NCI-H226 (cell line): ENCODE results near the gene RAB42.
"Not testable (repeated sequence)": the region's sequence is repeated elsewhere in the genome, so short reads cannot be mapped to it uniquely, and the experiment has no call there.

Experiments used
- DNase-seq: peaks from one replicate; pipeline ENCODE4 v3.0.0-alpha.2; 2015

Gene RAB42

GRCh38 chr1:28586585-28587391 is 5.3 kb upstream of the RAB42 start:
- DNase-seq: not testable (repeated sequence)

DNA sequence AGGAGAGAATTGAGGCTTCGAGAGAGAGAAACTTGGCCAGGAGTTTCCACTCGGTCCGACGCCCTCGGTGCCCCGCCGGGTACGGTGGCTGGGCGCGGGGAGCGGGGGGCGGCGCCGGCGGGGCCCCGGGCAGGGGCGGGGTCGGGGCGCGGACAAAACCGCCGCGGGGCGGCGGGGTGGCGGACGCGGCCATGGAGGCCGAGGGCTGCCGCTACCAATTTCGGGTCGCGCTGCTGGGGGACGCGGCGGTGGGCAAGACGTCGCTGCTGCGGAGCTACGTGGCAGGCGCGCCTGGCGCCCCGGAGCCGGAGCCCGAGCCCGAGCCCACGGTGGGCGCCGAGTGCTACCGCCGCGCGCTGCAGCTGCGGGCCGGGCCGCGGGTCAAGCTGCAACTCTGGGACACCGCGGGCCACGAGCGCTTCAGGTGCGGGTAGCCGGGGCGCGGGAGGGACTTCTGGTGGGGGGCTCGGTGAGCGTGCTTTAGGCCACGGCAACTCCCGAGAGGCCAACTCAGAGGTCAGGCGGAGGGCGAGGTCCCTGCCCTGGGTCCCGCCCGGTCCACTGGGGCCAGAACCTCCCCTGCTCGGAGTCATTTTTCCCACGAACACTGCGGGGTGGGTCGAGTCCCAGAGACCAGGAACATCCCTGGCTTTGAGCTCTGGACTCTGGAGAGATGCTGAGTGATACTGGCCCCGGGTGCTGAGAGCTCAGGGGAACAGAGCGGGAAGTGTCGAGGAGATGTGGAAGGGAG is 431 bp downstream of the RAB42 start:
- DNase-seq: no peak

GRCh38 chr1:28593988-28594356 is 1.9 kb downstream of the RAB42 start:
- not testable (repeated sequence) for DNase-seq

DNA sequence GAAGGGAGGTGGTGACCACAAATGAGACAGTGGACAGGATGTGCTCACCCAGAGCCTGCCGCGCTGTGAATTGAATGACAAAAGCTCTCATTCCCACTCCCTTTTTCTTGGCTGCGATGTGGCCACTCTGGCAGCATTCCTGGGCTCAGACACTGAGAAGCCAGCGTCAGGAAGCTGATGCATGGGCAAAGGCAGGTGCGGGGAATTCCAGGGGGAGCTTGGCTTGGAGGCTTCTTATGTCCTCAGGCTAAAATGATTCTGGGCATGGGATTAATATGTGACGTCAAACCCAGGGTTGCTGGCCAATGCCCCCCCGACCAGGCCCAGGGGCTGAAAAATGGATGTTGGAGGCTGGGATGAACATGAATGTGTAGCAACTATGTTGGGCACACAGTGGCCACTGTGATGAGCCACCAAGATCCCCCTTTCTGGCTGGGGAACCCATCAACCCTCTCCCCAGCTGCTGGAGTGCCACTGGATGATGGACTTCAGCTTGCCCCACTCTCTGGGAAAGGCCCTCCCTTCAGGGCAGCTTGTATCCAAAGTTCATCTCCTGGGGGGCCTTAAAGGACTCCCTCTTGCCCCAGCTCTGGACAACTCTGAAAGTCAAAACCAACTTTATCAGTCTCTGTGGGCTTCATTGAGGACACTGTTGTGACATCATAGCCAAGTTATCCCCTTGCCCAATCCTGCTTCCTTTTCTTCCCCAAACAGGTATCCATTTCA is 2.8 kb downstream of the RAB42 start:
- DNase-seq: peak; percentile 95

DNA sequence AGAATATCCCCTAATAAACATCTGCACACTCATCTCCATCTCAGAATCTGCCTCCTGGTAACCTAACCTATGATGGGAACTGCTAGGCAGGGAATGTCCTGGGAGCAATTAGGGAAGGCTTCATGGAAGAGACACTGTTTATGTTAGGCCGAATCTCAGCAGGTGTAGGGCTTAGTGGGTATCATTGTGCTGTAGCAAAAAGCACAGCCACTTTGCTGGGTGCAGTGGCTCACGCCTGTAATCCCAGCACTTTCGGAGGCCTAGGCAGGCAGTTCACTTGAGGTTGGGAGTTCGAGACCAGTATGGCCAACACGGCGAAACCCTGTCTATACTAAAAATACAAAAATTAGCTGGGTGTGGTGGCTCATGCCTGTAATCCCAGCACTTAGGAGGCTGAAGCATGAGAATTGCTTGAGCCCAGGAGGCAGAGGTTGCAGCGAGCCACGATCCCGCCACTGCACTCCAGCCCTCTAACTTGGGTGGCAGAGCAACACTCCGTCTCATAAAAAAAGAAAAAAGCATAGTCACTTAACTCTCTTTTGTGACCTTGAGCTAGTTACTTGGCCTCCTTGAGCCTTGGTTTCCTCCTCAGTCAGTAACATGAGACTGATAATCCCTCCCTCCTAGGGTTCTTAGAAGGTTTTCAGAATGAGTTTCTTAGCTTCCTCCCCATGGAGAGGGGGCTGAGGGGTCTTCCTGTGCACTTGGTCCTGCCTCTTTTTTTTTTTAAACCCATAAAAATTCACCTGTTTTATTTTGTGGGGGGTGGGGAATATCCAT is 3.5 kb downstream of the RAB42 start:
- no peak for DNase-seq

GRCh38 chr1:28596276-28596675 is 4.2 kb downstream of the RAB42 start:
- DNase-seq: not testable (repeated sequence)

DNA sequence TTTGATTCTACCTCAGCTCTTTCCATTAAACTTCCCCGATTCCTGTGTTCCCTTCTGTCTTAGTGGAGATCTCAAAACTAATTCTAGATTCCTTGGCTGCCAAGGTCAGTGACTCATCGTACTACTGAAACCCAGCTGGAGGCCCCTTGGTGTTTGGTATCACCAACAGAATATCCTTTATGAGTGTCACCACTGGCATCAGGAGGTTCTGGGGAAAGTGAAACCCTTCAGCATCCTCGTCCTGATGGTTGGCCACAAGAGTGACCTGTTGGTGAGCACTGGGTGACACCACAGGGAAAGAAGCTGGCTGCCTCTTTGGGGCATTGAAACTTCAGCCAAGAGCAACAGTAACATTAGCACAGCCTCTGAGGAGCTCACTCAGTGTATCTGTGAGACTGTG is 9.6 kb downstream of the RAB42 start:
- peak; percentile 80 for DNase-seq

GRCh38 chr1:28602536-28603439 is 10.7 kb downstream of the RAB42 start:
- DNase-seq: peak; percentile 68

DNA sequence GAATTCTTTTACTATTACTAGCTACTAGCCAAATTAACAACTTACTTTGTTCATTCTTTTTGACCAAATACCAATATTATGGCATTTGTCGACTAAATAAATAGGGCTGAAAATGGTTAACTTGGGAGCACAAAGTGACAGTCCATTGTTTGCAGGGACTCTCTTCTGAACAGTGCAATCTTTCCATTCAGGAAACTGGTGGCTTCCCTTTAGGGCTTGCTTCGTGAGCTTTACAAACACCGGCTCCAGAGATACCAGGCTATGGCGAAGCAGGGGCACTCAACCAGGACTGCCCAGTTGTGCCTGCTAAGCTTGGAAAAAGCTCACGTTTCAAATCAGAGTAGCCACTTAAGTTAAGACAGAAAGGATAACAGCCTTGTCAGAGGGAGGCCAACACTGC is 12.3 kb downstream of the RAB42 start:
- no peak for DNase-seq

DNA sequence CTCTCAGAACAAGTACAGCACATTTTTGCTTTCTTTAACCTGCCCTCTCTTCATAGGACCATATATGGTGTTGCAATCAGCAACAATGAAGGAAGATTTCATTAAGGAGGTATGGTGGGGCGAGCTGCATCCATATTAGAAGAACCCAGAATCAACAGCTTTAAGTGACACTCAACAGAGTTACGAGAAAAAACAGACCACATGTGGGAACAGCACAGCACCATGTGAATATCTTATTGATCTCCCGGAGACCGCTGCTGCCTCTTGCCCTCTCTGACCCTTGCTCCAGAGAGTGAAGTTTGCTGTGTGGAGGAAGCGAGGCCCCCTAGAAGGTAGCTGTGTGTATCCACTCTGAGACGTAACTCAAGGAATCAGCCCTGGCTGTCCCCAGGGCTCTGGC is 12.9 kb downstream of the RAB42 start:
- DNase-seq: no peak

DNA sequence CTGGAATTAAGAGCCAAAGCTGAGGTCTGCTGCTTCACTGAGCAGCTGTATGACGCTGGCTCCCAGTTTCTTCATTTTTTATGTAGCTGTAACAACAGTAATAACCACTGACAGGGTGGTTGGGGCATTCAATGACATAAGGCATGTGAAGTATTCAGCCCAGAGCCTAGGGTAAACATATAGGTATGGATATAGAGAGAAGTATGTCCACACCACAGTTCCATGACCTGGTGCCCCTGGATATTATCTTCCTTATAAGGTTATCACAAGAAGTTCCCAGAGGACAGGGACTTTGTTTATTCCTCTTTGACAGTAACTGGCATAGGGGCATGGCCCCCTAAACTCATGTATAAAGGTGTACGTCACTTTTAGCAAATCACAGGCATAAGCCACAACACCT is 14.7 kb downstream of the RAB42 start:
- no peak for DNase-seq

DNA sequence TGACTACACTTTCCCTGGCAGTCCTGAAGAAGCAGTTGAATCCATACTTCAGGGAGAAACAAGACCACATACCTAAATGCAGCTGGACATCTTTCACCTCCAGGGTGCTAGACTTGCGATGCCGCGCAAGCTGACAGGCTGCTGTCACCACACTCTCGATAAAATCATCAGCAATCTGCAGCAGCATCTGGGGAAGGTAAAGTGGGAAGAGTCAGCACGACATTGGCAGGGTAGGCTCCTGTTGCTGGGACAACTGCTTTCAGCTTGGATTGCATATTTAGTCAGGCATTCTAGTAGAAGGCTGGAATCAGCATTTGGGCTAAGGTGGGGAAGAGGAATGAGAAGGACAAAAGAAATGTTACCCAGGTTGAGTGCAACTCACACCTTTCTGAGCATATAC is 21.1 kb downstream of the RAB42 start:
- no peak for DNase-seq

GRCh38 chr1:28631713-28632112 is 39.6 kb downstream of the RAB42 start:
- no peak for DNase-seq

DNA sequence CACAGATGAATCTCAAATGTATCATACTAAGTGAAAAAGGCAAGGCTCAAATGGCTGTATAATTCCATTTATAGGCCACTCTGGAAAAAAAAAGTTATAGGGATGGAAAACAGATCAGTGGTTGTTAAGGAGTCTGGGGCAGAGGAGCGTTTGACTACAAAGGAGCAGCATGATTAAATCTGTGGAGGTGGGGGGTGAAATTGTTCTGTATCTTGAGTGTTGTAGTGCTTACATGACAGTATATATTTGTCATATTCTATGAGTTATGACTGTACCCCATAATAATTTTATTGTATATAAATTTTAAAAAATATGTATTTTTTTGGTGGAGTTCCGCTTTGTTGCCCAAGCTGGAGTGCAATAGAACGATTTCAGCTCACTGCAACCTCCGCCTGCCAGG is 40.5 kb downstream of the RAB42 start:
- no peak for DNase-seq

DNA sequence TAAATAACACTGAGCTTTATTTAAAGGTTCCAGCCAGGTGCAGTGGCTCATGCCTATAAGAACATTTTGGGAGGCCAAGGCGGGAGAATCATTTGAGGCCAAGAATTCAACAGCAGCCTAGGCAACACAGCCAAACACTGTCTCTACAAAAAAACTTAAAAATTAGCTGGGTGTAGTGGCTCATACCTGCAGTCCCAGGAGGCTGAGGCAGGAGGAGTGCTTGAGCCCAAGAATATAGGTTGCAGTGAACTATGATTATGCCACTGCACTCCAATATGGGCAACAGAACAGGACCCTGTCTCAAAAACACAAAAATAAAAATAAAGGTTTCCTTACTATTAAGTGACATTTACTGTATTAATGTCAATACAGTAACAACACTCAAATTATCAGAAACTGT is 48.7 kb downstream of the RAB42 start:
- peak; percentile 39 for DNase-seq

DNA sequence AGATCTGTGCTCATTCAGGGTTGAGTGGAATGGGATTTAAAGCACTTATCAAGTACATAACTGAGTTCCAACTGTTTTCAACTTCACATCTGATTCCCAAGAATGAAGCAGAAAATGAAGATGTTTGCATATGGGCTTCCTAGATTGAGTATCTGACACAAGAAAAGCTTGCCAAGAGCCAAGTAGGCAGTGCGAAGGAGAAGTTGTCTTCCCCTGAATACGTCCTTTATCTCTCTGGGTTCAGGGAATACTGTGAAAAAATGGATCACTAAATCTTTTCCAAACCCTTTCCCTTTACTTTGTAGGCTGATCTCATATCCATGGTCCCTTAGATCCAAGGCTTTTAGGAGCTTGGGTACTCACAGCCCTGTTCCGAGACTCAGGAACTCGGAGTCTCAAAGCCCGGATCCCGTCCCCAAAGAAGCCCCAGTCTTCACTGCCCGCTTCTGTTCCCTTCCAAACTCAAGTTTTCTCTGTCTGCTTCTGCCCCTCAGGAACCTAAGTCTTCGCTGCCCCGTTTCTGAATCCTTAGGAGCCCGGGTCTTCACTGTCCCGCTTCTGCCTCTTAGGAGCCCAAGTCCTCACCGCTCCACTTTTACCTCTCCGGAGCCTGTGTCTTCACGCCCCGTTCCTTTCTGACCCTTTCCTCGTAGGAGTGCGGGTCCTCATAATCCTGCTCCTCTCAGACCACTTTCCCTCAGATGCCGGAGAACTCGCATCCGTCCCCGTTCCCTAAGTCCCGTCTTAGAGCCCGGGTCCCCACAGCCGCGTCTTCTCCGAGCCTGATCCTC is 50.2 kb downstream of the RAB42 start:
- DNase-seq: no peak

GRCh38 chr1:28642847-28643635 is 51.0 kb downstream of the RAB42 start, which contains the start of gene TAF12:
Gene TAF12 (minus strand): TSS chr1:28643067. CDS start chr1:28622081, 20,986 bp downstream.
- peak; percentile 93 for DNase-seq

DNA sequence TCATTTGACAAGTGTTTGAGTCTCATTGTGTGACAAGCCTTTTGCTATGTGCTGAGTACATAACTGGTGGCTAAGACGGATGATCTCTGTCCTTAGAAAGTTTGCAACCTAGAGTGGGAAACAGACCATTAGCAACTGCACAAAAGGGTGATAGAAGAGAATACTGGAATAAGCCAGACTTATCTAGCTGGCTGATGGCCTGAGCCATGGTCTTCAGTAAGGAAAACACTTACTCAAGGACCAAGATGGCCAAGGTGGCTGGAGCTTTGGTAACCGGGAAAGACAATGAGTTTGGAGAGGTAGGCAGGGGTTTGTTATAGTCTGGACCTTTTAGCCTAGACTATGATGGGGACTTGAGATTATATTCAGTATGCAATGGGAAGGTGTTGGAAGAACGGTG is 52.4 kb downstream of the RAB42 start:
- DNase-seq: no peak
